Subcutaneous abdominal adipose tissue (tissue), 5 donors: ENCODE data around the gene THAP2.
"Not testable (repeated sequence)": the region's sequence is repeated elsewhere in the genome, so short reads cannot be mapped to it uniquely, and the experiment has no call there.

Experiments used
- H3K27ac ChIP-seq: one replicate; pipeline ENCODE4 v1.7.0; 2013; ENCODE audit warnings: low read depth, mild to moderate bottlenecking, inconsistent platforms, low read length, moderate library complexity
- H3K27me3 ChIP-seq, 5 donors: one replicate each; pipeline ENCODE4 v1.7.0; 2013; ENCODE audit warnings: low read length in 5 of 5, inconsistent platforms in 1 of 5; ENCODE audit not compliant: control insufficient read depth in 5 of 5, insufficient read depth in 4 of 5
- H3K36me3 ChIP-seq, 5 donors: one replicate each; pipeline ENCODE4 v1.7.0; 2013; ENCODE audit warnings: low read length in 5 of 5; ENCODE audit not compliant: control insufficient read depth in 5 of 5, insufficient read depth in 5 of 5
- H3K4me1 ChIP-seq, 5 donors: one replicate each; pipeline ENCODE4 v1.7.0; 2013; ENCODE audit warnings: low read length in 5 of 5, mild to moderate bottlenecking in 3 of 5, moderate library complexity in 1 of 5; ENCODE audit not compliant: control insufficient read depth in 5 of 5, insufficient read depth in 5 of 5
- H3K4me3 ChIP-seq, 5 donors: one replicate each; pipeline ENCODE4 v1.7.0; 2013; ENCODE audit warnings: low read length in 5 of 5, low read depth in 1 of 5
- H3K9ac ChIP-seq, 5 donors: one replicate each; pipeline ENCODE4 v1.7.0; 2013; ENCODE audit warnings: low read length in 5 of 5, mild to moderate bottlenecking in 4 of 5, moderate library complexity in 3 of 5
- H3K9me3 ChIP-seq, 5 donors: one replicate each; pipeline ENCODE4 v1.7.0; 2013; ENCODE audit warnings: low read length in 5 of 5; ENCODE audit not compliant: control insufficient read depth in 5 of 5
- donor health status: healthy.
- donor health status: healthy.
- donor health status: healthy.
- donor health status: healthy.
- donor health status: healthy.

The THAP2 gene

DNA sequence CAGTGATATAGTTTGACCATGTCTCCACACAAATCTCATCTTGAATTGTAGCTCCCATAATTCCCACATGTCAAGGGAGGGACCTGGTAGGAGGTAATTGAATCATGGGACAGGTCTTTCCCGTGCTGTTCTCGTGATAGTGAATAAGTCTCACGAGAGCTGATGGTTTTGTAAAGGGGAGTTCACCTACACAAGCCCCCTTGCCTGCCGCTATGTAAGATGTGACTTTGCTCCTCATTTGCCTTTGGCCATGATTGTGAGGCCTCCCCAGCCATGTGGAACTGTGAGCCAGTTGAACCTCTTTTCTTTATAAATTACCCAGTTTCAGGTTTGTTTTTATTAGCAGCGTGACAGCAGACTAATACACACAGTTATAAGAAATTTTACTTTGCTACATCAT, 29.6 kb downstream of the THAP2 start:
- H3K9me3 ChIP-seq, H3K27ac ChIP-seq, H3K9ac ChIP-seq, H3K4me3 ChIP-seq, H3K4me1 ChIP-seq, H3K27me3 ChIP-seq: not testable (repeated sequence)
- peaks cover 7 to 23% (median 14%) of the 10 kb centered on the region in 5 donors for H3K36me3 ChIP-seq

DNA sequence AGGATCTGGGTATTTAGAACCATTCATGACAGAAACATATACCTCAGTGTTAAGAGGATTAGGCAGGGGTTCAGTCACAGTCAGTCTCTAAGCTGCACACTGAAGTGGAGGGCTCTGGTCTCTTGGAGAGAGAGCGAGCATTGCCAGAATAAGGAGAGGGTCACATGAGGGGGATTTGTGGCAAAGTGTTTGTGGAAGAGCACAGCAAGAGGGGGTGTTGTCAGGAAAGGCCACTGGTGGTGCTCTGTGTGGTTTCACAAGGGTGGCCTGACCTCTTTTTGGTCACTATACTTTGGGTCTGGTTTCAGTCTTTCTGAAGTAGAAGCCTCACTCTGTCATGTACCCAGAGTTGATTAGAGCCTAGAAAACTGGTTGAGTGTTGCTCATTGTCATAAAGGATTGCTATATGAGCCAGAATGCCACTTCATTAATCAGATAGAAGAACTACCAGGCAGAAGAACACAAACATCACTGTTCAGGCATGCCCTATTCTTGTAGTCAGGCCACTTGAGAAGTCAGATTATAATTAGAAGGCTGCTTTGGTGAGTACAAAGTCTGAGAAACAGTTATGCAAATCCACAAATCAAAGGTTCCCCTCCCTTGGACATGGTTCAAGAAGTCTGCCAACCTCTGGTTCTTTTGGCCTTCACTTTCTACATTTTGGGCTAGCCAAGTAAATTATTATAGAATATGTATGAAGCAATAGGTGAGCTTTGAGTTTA, 30.2 kb downstream of the THAP2 start:
- Histone ChIP-seq H3K4me3 (no peak overlapping the region), H3K4me1 (peaks cover 0 to 2% (median 0%) of the 10 kb centered on the region in 5 donors), H3K9ac (no peak overlapping the region), H3K36me3 (peaks cover 13 to 29% (median 20%) of the 10 kb centered on the region in 5 donors), H3K9me3 (no peaks in the 10 kb centered on the region), H3K27me3 (no peaks in the 10 kb centered on the region), H3K27ac (no peak overlapping the region)

DNA sequence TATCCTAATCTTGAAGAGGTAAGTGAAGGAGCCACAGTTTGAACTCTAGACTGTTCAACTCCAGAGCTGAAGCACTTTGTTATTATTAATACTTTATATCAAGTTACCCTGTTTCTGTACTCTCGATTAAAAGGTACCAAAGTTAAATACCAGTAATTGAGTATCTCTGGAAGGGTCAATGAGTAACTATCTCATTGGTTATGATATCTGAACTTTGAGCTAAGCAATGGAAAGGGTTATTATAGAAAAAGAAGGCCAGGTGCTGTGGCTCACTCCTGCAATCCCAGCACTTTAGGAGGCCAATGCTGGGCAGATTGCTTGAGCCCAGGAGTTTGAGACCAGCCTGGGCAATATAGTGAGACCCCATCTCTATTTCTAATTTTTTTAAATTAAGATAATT, 31.7 kb downstream of the THAP2 start:
- Histone ChIP-seq H3K36me3 (peaks cover 24 to 37% (median 29%) of the 10 kb centered on the region in 5 donors), H3K27ac (no peak overlapping the region), H3K4me3 (no peak overlapping the region), H3K9ac (no peak overlapping the region), H3K27me3 (no peaks in the 10 kb centered on the region), H3K4me1 (no peaks in the 10 kb centered on the region), H3K9me3 (no peaks in the 10 kb centered on the region)

DNA sequence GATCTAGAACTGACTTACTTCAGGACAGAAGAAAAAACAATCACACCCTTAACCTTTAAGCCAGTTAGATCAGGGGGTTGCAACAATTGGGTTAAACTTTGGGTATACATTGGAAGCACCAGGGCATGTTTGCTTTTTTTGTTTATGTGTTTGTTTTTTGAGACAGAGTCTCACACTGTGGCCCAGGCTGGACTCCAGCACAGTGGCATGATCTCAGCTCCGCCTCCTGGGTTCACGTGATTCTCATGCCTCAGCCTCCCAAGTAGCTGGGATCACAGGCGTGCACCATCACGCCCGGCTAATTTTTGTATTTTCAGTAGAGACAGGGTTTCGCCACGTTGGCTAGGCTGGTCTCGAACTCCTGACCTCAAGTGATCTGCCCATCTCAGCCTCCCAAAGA, 38.1 kb downstream of the THAP2 start:
- not testable (repeated sequence) for H3K27me3 ChIP-seq, H3K9me3 ChIP-seq, H3K4me3 ChIP-seq, H3K9ac ChIP-seq, H3K27ac ChIP-seq, H3K4me1 ChIP-seq
- peaks cover 33 to 44% (median 38%) of the 10 kb centered on the region in 5 donors for H3K36me3 ChIP-seq

DNA sequence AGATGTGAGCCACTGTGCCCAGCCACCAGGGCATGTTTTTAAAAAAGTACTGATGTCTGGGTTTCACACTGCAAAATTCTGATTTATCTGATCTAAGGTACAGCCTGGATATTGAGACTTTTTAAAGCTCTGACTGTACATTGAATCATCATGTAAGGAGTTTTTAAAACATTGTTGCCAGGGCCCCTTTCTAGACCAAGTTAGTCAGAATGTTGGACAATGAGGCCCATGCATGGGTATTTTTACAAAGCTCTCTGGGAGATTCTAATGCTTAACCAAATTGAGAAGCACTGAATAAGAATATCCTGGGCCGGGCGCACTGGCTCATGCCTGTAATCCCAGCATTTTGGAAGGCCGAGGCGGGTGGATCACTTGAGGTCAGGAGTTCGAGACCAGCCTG, 38.5 kb downstream of the THAP2 start:
- Histone ChIP-seq H3K9me3 (no peaks in the 10 kb centered on the region), H3K4me3 (no peak overlapping the region), H3K27ac (no peak overlapping the region)

DNA sequence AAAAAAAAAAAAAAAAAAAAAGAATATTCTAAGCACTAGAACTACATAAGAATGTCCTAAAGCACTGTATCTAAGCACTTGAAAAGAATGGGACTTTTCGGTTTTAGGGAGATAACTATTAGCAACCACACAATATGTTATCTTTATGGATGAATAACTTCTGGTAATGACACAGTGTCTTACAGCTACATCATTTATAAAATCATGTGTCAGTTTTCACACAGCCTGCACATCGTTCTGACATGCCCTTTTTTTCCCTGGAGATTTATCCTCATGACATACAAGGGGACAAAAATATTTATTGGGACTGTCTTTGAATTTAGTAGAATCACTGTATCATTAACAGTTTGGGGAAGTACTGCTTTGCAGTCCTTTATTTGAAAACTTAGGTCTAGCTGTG, 39.1 kb downstream of the THAP2 start:
- Histone ChIP-seq H3K9me3 (no peaks in the 10 kb centered on the region), H3K4me1 (no peaks in the 10 kb centered on the region), H3K4me3 (no peak overlapping the region), H3K27ac (no peak overlapping the region), H3K36me3 (peaks cover 28 to 33% (median 31%) of the 10 kb centered on the region in 5 donors), H3K9ac (no peak overlapping the region), H3K27me3 (no peaks in the 10 kb centered on the region)

More for the DNA sequence above, 38.5 kb downstream of the THAP2 start:
- peaks cover 33 to 40% (median 34%) of the 10 kb centered on the region in 5 donors for H3K36me3 ChIP-seq
- H3K9ac ChIP-seq, result no peak overlapping the region
- no peaks in the 10 kb centered on the region for H3K4me1 ChIP-seq
- no peaks in the 10 kb centered on the region for H3K27me3 ChIP-seq

DNA sequence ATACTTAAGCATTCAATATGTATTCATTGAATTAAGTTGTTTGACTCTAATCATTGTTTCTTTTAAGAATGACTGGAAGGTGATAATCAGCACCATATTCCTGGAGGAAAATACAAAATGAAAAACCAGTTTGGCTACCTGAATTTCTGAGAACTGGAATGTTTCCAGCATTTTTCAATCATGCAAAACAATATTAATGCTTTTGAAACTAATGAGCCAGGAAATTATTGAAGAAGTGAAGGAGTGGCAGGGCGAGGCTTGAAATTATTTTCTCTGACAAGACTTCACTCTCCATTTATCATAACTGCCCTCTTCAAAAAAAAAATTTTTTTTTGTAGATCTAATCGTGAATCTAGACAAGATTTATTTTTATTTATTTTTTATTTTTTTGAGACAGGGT, 40.8 kb downstream of the THAP2 start:
- Histone ChIP-seq H3K9me3 (no peaks in the 10 kb centered on the region), H3K27me3 (no peaks in the 10 kb centered on the region), H3K9ac (no peak overlapping the region), H3K4me1 (no peaks in the 10 kb centered on the region), H3K27ac (no peak overlapping the region), H3K36me3 (peaks cover 16 to 19% (median 16%) of the 10 kb centered on the region in 5 donors), H3K4me3 (no peak overlapping the region)

DNA sequence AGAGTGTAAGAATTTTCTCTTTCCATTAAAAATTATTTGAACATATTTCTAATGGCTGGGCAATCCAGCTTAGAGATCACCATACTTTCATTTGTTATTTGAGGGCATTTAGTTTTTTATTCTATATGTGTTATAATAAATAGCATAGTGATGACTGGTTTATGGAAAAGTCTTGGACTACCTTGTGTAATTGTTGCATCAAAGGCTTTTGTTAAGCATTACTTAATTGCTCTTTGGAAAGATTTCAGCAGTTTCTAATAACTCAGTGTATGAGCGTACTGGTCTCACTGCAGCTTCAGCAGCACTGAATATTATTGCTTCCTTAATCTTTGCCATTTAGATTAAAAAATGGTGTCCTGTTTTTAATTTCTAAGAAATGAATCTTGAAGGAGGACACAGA, 44.6 kb downstream of the THAP2 start:
- Histone ChIP-seq H3K27ac (no peak overlapping the region), H3K9ac (no peak overlapping the region), H3K4me3 (no peak overlapping the region), H3K9me3 (peaks cover 0 to 8% (median 7%) of the 10 kb centered on the region in 5 donors), H3K4me1 (no peaks in the 10 kb centered on the region), H3K27me3 (no peaks in the 10 kb centered on the region), H3K36me3 (peaks cover 0 to 10% (median 4%) of the 10 kb centered on the region in 5 donors)

DNA sequence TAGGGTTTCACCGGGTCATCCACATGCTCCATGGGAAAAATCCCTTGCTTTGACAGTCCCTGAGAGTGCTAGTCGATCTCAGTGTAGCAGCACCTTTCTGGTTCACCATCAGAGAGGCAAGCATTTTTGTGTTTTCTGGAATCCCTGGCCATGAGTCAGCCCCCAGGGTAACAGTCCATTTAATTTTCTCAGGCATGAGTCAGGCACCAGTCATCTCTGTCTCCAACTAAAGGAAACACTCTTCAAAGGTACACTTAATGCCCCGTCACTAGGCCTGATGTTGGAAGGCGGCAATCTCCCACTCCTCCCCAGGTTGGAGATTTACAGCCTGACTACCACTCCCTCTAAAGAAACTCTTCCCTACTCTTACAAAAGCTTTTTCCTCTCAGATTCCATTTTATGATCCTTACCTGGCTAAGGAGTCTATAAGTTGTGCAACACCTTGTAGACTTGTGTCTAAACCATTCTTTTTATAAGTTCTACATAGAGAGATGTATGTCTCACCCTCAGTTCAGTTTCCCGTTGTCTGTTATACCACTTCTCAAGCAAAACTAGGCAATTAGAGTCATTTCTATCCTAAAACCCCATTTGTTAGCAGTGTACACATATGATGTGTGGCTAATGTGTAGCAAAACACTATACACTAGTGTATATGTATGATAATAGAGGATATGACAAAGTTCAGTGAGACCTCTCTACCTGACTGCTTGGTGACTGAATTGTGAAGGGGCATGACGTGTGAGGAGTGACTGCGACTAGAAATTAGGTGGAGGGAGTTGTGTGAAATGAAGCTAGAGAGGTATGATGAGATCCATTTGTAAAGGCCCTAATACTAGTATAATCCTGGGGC, 46.4 kb downstream of the THAP2 start:
- no peak overlapping the region for H3K9ac ChIP-seq
- H3K4me3 ChIP-seq, result no peak overlapping the region
- no peaks in the 10 kb centered on the region for H3K27me3 ChIP-seq
- no peaks in the 10 kb centered on the region for H3K4me1 ChIP-seq
- no peak overlapping the region for H3K27ac ChIP-seq
- H3K36me3 ChIP-seq, result peaks cover 0 to 4% (median 0%) of the 10 kb centered on the region in 5 donors
- peaks cover 0 to 18% (median 9%) of the 10 kb centered on the region in 5 donors for H3K9me3 ChIP-seq

DNA sequence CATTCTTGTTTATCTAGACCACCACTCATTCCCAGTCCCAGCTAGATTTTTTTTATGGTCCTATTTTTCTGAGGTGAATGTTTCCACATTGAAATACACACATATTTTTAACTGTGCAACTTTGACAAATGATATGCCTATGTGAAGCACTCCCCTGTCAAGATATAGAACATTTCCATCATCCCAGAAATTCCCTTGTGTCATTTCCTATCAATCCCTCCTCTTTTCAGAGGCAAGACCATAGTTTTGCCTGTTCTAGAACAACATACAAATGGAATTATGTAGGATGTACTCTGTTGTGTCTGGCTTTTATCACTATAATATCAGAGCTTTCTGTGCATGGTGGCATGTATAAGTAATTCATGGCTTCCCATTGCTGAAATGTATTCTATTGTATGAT, 54.5 kb downstream of the THAP2 start:
- Histone ChIP-seq H3K36me3 (no peaks in the 10 kb centered on the region), H3K4me3 (no peak overlapping the region), H3K9me3 (peaks cover 0 to 16% (median 9%) of the 10 kb centered on the region in 5 donors), H3K4me1 (no peaks in the 10 kb centered on the region), H3K9ac (no peak overlapping the region), H3K27me3 (no peaks in the 10 kb centered on the region), H3K27ac (no peak overlapping the region)
